ENCODE results near the gene USP12.
A peak's percentile ranks its signal among the peaks of the same experiment; 100 is the strongest.
"Not testable (repeated sequence)": the region's sequence is repeated elsewhere in the genome, so short reads cannot be mapped to it uniquely, and the experiment has no call there.

Gene USP12

DNA sequence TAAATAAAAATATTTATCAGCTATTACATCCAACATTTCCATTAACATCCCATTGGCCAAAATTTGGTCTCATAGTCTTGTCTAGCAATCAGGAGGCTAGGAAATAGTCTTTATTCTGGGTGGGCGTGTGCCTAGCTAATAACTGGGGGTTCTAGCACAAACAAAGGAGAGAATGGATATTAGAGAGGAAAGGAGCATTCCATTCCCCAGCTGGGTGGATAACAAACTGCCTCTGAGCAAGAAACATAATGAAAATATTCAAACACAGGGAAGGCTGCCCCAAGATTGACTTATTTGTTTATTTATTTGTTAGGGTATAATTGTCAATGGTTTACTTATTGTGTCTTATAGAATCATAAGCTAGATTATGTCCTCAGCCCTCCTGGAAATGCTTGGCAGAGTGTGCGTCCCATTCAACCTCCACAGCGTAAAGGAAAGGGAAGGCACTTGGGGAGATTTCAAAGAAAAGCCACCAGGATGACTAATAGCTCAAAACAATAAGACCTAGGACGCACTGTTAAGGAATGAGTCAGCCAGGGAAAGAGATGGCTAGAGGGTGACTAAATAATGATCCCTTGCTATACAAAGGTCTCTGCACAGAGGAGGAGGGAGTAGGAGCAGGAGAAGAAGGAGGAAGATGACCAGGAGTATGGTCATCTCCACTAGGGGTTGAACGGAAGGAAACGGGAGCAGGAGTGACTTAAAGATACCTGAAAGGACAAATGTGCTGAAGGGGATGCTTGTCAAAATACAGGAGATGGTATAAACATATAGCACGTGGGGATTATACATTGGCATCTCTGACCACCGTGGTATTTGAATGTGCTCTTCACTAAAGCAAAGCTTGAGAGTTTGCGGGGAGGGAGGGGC, 23.5 kb upstream of the USP12 start:
- TF ChIP-seq, protein P1, sequence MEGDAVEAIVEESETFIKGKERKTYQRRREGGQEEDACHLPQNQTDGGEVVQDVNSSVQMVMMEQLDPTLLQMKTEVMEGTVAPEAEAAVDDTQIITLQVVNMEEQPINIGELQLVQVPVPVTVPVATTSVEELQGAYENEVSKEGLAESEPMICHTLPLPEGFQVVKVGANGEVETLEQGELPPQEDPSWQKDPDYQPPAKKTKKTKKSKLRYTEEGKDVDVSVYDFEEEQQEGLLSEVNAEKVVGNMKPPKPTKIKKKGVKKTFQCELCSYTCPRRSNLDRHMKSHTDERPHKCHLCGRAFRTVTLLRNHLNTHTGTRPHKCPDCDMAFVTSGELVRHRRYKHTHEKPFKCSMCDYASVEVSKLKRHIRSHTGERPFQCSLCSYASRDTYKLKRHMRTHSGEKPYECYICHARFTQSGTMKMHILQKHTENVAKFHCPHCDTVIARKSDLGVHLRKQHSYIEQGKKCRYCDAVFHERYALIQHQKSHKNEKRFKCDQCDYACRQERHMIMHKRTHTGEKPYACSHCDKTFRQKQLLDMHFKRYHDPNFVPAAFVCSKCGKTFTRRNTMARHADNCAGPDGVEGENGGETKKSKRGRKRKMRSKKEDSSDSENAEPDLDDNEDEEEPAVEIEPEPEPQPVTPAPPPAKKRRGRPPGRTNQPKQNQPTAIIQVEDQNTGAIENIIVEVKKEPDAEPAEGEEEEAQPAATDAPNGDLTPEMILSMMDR (IDR thresholded peaks at IDR 0.05; ENCODE audit: insufficient read depth, low read depth, low read length, missing control alignments), result no peak
- no peak for DNase-seq (ENCODE audit: low read depth)
- H3K4me3 ChIP-seq (ENCODE audit: low read depth, low read length), result no peak overlapping the region

GRCh38 chr13:27194209-27194608, 22.6 kb upstream of the USP12 start:
- TF ChIP-seq, protein P1 (IDR thresholded peaks at IDR 0.05; ENCODE audit: insufficient read depth, low read depth, low read length, missing control alignments), result no peak
- H3K4me3 ChIP-seq (ENCODE audit: low read depth, low read length), result no peak overlapping the region
- DNase-seq (ENCODE audit: low read depth), result no peak

DNA sequence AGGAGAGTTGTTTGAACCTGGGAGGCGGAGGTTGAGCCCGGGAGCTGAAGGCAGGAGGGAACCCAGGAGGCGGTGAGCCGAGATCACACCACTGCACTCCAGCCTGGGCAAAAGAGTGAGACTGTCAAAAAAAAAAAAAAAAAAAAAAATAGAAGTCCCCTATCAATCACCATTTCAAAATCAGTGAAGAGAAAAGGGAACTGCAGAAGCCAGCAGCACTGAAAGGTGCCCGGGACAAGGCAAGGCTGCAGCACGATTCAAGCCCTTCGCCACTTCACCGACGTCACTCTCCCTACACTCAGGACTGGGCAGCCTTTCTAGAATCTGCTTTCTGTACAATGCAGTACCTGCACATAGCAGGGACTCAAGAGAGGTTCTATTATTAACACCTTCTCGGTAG, 21.9 kb upstream of the USP12 start:
- no peak for DNase-seq (ENCODE audit: low read depth)
- H3K4me3 ChIP-seq (ENCODE audit: low read depth, low read length), result no peak overlapping the region
- TF ChIP-seq, protein P1 (IDR thresholded peaks at IDR 0.05; ENCODE audit: insufficient read depth, low read depth, low read length, missing control alignments), result no peak

GRCh38 chr13:27192973-27193372, 21.4 kb upstream of the USP12 start:
- TF ChIP-seq, protein P1 (IDR thresholded peaks at IDR 0.05; ENCODE audit: insufficient read depth, low read depth, low read length, missing control alignments), result no peak
- H3K4me3 ChIP-seq (ENCODE audit: low read depth, low read length), result no peak overlapping the region
- DNase-seq (ENCODE audit: low read depth), result no peak

- peak; percentile 29 for DNase-seq (ENCODE audit: low read depth)
- not testable (repeated sequence) for H3K4me3 ChIP-seq (ENCODE audit: low read depth, low read length)
These were observed 20.8 kb upstream of the USP12 start for GRCh38 chr13:27192367-27192766.

- no peak overlapping the region for H3K4me3 ChIP-seq (ENCODE audit: low read depth, low read length)
- TF ChIP-seq, protein P1 (IDR thresholded peaks at IDR 0.05; ENCODE audit: insufficient read depth, low read depth, low read length, missing control alignments), result no peak
- no peak for DNase-seq (ENCODE audit: low read depth)
These were observed 17.6 kb upstream of the USP12 start for GRCh38 chr13:27189192-27189591.

- TF ChIP-seq, protein P1 (IDR thresholded peaks at IDR 0.05; ENCODE audit: insufficient read depth, low read depth, low read length, missing control alignments), result no peak
- no peak overlapping the region for H3K4me3 ChIP-seq (ENCODE audit: low read depth, low read length)
- no peak for DNase-seq (ENCODE audit: low read depth)
These were observed 16.6 kb upstream of the USP12 start for GRCh38 chr13:27188239-27188638.
